OCI-LY3 (cell line): Measurements from ENCODE around the gene EPG5.

ENCODE experiments used
- EZH2phosphoT487 ChIP-seq: fragments of 200-600 bp; shearing (Covaris generic); IDR thresholded peaks from 2 replicates; pipeline ENCODE4 v1.6.1; 2018; ENCODE audit warnings: antibody characterized with exemption, mixed run types, low read depth
- TF ChIP-seq, protein P1 (sequence below): fragments of 200-600, 300-600 bp; sonication (generic); IDR thresholded peaks from 2 replicates; pipeline ENCODE4 v1.5.1; 2014; ENCODE audit warnings: antibody characterized with exemption, low read length, low read depth

DNA sequence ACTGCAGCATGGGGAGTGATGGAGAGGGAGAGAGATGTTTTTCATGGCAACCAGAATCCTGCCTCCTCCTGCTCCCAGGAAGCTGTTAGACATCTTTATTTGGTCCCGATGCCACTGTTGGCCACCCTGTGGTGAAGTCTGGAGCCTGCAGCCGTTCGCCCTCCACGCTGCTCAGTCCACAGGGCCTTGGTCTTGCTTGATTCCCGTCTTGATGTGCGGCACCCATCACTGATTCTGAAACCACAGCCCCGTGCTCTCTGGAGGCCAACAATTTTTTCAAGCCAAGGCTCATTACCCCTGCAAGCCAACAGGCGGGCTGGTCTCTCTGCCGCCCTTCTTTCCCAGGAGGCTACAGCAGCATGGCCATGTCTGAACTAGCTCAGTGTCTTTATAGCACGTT lies 117.1 kb downstream of the EPG5 start:
- TF ChIP-seq, protein P1, sequence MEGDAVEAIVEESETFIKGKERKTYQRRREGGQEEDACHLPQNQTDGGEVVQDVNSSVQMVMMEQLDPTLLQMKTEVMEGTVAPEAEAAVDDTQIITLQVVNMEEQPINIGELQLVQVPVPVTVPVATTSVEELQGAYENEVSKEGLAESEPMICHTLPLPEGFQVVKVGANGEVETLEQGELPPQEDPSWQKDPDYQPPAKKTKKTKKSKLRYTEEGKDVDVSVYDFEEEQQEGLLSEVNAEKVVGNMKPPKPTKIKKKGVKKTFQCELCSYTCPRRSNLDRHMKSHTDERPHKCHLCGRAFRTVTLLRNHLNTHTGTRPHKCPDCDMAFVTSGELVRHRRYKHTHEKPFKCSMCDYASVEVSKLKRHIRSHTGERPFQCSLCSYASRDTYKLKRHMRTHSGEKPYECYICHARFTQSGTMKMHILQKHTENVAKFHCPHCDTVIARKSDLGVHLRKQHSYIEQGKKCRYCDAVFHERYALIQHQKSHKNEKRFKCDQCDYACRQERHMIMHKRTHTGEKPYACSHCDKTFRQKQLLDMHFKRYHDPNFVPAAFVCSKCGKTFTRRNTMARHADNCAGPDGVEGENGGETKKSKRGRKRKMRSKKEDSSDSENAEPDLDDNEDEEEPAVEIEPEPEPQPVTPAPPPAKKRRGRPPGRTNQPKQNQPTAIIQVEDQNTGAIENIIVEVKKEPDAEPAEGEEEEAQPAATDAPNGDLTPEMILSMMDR, result peak; percentile 40
- no peak for TF ChIP-seq EZH2phosphoT487
